DND-41 (cell line): Measurements from ENCODE around the gene OSBPL8.

ENCODE experiments used
- EZH2 ChIP-seq: IDR thresholded peaks from 3 replicates; pipeline ENCODE4 v1.6.1; 2012; ENCODE audit warnings: borderline replicate concordance, low read depth, mild to moderate bottlenecking, moderate library complexity, low read length, inconsistent platforms; ENCODE audit not compliant: severe bottlenecking
- TF ChIP-seq, protein P1 (sequence below): IDR thresholded peaks from 2 replicates; pipeline ENCODE4 v1.5.1; 2012; ENCODE audit warnings: borderline replicate concordance, low read length, moderate library complexity, mild to moderate bottlenecking; ENCODE audit not compliant: poor library complexity, severe bottlenecking; ENCODE audit errors: extremely low read depth

DNA sequence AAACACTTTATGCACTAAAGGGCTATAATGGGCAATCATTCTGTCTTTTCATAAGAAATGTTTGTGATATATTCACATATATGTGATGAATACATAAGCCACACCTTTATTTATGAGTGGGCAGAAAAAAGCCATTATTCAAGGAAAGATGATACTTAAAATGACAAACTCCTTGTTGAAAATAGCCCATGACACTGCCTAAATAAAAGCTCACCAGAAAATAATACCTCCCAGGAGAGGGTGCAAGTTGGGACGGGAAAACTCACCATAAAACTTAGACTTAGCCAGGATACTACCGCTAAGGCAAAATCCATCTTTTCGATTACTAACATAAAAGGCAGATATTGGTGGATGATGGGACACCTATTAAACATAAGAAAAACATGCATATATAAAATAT is 175.6 kb downstream of the OSBPL8 start:
- TF ChIP-seq, protein P1, sequence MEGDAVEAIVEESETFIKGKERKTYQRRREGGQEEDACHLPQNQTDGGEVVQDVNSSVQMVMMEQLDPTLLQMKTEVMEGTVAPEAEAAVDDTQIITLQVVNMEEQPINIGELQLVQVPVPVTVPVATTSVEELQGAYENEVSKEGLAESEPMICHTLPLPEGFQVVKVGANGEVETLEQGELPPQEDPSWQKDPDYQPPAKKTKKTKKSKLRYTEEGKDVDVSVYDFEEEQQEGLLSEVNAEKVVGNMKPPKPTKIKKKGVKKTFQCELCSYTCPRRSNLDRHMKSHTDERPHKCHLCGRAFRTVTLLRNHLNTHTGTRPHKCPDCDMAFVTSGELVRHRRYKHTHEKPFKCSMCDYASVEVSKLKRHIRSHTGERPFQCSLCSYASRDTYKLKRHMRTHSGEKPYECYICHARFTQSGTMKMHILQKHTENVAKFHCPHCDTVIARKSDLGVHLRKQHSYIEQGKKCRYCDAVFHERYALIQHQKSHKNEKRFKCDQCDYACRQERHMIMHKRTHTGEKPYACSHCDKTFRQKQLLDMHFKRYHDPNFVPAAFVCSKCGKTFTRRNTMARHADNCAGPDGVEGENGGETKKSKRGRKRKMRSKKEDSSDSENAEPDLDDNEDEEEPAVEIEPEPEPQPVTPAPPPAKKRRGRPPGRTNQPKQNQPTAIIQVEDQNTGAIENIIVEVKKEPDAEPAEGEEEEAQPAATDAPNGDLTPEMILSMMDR: no peak
- TF ChIP-seq EZH2: no peak
